Endothelial cell (in vitro differentiated cells): Measurements from ENCODE around the gene MYO10. TPM values are rescaled to one million over a fixed set of nuclear protein-coding genes. Genes with fewer than 3 reads are reported as not detected.

ENCODE experiments used
- DNase-seq: peaks from one replicate; pipeline ENCODE4 v3.0.0; 2021; ENCODE audit warnings: low spot score
- H3K27ac Mint-ChIP-seq: one replicate; pipeline ENCODE4 v1.8.0; 2021; ENCODE audit warnings: mixed read lengths, inconsistent platforms; ENCODE audit not compliant: unreplicated experiment
- H3K27me3 Mint-ChIP-seq: one replicate; pipeline ENCODE4 v1.8.0; 2021; ENCODE audit warnings: mild to moderate bottlenecking, moderate library complexity, mixed read lengths, inconsistent platforms; ENCODE audit not compliant: unreplicated experiment
- H3K36me3 Mint-ChIP-seq: one replicate; pipeline ENCODE4 v1.8.0; 2021; ENCODE audit warnings: mild to moderate bottlenecking, low read depth, mixed read lengths, inconsistent platforms; ENCODE audit not compliant: unreplicated experiment
- H3K4me1 Mint-ChIP-seq: one replicate; pipeline ENCODE4 v1.8.0; 2021; ENCODE audit warnings: mild to moderate bottlenecking, mixed read lengths, inconsistent platforms; ENCODE audit not compliant: unreplicated experiment
- H3K4me3 Mint-ChIP-seq: one replicate; pipeline ENCODE4 v1.8.0; 2021; ENCODE audit warnings: mild to moderate bottlenecking, mixed read lengths, inconsistent platforms; ENCODE audit not compliant: unreplicated experiment
- H3K9me3 Mint-ChIP-seq: one replicate; pipeline ENCODE4 v1.8.0; 2021; ENCODE audit warnings: mixed read lengths, inconsistent platforms; ENCODE audit not compliant: unreplicated experiment
- total RNA-seq: library from RNA; stranded (reverse); fragmentation: NEBNext Ultra II Directional; extraction: Animal tissue kit (Norgen Biotek cat#: 25700); gene quantifications from one replicate; pipeline ENCODE4 v1.2.1, GENCODE V29; 2021; ENCODE audit not compliant: unreplicated experiment
- TF ChIP-seq, protein P1 (sequence below): fragments of 200-600 bp; sonication (generic); IDR thresholded peaks from one replicate; pipeline ENCODE4 v1.5.0; 2021; ENCODE audit warnings: antibody characterized with exemption; ENCODE audit not compliant: unreplicated experiment

MYO10 gene
- total RNA-seq, 1 donor from 2014 or later, result 132 TPM

DNA sequence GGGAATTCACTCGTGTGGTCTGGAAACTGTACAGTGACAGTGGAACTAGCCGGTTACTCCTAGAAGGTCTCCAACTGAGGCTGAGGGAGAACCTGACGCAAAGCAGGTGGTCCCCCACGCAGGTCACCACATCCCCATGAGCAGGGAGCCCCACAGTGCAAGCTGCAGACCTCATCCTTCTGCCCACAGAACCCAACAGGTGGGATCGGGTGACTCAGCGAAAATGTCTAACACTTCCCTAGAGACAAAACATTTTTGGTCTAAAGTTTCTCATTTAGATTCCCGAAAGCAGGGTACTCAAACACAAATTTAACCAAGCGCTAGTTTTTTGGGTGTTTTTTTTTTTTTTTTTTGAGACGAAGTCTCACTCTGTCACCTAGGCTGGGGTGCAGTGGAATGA lies 256.9 kb downstream of the MYO10 start:
- peaks cover 66% of the 10 kb centered on the region for H3K36me3 Mint-ChIP-seq
- no peak for DNase-seq
- TF ChIP-seq, protein P1, sequence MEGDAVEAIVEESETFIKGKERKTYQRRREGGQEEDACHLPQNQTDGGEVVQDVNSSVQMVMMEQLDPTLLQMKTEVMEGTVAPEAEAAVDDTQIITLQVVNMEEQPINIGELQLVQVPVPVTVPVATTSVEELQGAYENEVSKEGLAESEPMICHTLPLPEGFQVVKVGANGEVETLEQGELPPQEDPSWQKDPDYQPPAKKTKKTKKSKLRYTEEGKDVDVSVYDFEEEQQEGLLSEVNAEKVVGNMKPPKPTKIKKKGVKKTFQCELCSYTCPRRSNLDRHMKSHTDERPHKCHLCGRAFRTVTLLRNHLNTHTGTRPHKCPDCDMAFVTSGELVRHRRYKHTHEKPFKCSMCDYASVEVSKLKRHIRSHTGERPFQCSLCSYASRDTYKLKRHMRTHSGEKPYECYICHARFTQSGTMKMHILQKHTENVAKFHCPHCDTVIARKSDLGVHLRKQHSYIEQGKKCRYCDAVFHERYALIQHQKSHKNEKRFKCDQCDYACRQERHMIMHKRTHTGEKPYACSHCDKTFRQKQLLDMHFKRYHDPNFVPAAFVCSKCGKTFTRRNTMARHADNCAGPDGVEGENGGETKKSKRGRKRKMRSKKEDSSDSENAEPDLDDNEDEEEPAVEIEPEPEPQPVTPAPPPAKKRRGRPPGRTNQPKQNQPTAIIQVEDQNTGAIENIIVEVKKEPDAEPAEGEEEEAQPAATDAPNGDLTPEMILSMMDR, result no peak
- H3K9me3 Mint-ChIP-seq, result no peaks in the 10 kb centered on the region
- H3K27ac Mint-ChIP-seq, result no peak overlapping the region
- no peaks in the 10 kb centered on the region for H3K4me1 Mint-ChIP-seq
- H3K27me3 Mint-ChIP-seq, result peaks cover 6% of the 10 kb centered on the region
- H3K4me3 Mint-ChIP-seq, result no peak overlapping the region

DNA sequence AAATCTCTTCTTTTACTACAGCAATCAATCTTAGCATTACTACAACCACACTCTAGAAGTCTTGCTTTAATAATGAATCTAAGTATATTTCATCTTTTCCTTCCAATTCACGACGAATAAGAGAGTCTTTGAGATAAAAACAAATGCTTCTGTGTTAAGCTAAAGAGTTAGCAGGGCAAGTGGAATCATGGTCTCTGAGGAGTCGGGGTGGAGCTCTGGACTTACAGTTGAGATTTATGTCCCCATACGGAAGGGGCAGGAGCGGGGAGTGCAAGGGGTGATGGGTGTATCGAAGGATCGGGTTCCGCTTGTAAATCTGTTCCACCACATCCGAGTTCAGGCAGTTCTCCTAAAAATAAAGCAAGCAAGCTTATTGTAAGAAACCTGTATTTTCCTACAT lies 260.3 kb downstream of the MYO10 start:
- no peaks in the 10 kb centered on the region for H3K9me3 Mint-ChIP-seq
- no peaks in the 10 kb centered on the region for H3K4me1 Mint-ChIP-seq
- TF ChIP-seq, protein P1, result no peak
- H3K4me3 Mint-ChIP-seq, result peak overlapping the region; percentile 54
- peaks cover 62% of the 10 kb centered on the region for H3K36me3 Mint-ChIP-seq
- peaks cover 10% of the 10 kb centered on the region for H3K27me3 Mint-ChIP-seq
- peak overlapping the region; percentile 44 for H3K27ac Mint-ChIP-seq
- no peak for DNase-seq

DNA sequence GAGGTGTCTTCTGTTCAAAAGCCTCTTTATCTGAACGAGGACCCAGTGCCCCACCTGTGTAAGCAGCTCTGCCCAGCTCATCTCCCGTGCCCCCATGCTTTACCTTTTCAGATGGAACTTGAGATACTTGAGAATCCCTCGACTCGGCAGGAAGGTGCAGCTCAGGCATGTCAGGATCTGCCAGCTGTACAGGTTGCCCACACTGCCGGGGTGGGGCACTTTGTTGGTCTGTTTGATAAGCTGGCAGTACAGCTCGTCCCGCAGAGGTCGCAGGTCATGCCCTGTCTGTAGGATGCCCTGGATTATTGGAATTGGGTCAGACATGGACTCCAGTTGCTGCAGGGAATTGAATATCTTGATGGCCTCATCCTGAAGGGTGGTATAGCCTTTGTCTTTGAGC lies 261.3 kb downstream of the MYO10 start:
- H3K27ac Mint-ChIP-seq, result peak overlapping the region; percentile 53
- H3K9me3 Mint-ChIP-seq, result no peaks in the 10 kb centered on the region
- TF ChIP-seq, protein P1, result no peak
- DNase-seq, result no peak
- H3K4me1 Mint-ChIP-seq, result no peaks in the 10 kb centered on the region
- H3K36me3 Mint-ChIP-seq, result peaks cover 61% of the 10 kb centered on the region
- H3K4me3 Mint-ChIP-seq, result no peak overlapping the region
- peaks cover 13% of the 10 kb centered on the region for H3K27me3 Mint-ChIP-seq

DNA sequence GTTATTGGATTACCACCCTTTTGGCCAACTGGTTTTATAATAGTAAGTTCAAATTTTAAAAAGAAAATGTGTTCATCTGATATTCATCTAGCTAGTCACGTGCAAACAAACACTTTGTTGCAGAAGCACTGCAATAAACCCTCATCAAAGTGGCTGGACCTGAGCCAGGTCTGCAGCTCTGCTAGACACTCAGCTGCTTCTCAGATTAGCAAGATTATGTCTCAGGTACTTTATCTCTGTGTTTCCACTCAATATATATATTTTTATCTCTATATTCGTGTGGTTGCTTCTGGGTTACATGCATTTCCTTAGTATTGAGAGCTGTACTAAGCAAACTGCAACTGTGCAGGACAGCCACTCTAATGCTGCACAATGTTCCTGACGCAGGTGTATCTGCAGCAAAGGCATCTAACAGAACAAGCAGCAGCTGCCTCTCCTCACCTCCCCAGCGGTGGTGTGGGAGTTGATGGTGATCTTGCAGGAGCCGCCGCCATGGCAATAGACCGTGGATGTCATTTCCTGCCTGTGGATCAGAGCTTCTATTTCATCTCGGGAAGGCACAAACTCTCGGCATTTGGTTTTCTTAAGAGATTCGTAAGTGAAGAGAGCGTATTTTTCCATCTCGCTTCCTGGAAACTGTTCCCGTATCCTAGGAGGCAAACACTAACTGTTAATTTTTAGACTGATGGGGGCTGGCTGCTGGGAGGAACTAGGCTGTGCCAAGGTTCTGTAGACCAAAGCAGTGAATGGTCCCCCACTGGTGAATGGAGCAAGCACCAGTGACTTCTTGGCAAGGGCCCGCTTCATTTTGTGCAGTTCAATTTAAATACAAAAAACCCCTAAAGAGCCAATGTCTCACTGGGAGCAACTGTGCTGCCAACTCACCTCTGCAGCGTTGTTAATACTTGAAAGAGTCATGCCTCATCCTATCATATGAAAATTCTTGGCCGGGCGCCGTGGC lies 262.6 kb downstream of the MYO10 start:
- no peaks in the 10 kb centered on the region for H3K9me3 Mint-ChIP-seq
- TF ChIP-seq, protein P1, result no peak
- peaks cover 54% of the 10 kb centered on the region for H3K36me3 Mint-ChIP-seq
- H3K4me1 Mint-ChIP-seq, result no peaks in the 10 kb centered on the region
- H3K27ac Mint-ChIP-seq, result no peak overlapping the region
- DNase-seq, result no peak
- peaks cover 10% of the 10 kb centered on the region for H3K27me3 Mint-ChIP-seq
- H3K4me3 Mint-ChIP-seq, result peak overlapping the region; percentile 2

DNA sequence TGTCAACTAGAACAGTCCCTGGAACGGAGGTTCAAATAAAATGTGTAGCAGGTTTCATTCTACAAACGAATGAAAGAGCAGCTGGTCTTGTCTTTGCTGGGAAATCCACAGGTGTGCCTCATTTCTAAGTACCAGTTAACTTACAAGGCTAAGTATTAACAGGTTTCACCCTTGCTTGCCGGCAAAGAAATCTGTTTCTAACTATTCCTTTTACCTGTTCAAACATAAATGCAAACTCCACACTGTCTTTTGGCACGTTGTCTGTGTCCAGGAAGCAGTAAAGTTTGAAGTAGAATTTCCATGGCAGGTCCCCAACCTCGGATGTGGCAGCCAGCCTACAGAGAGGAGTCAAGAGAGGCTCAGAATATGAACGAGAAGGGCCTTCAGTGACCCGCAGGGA lies 264.9 kb downstream of the MYO10 start:
- Mint-ChIP-seq H3K4me3 (peak overlapping the region; percentile 2), H3K4me1 (no peaks in the 10 kb centered on the region), H3K27me3 (peaks cover 14% of the 10 kb centered on the region), H3K9me3 (no peaks in the 10 kb centered on the region), H3K27ac (no peak overlapping the region), H3K36me3 (peaks cover 63% of the 10 kb centered on the region)
- no peak for DNase-seq
- TF ChIP-seq, protein P1, result no peak
